Measurements from ENCODE around the gene COX11. TPM values are rescaled to one million over a fixed set of nuclear protein-coding genes. Genes with fewer than 3 reads are reported as not detected.
A peak's percentile ranks its signal among the peaks of the same experiment; 100 is the strongest.

The COX11 gene
- total and polyA plus RNA-seq, 7 experiments from 2014 or later, result 25.7 to 92.9 (median 74.9) TPM

- CTCF ChIA-PET, result interaction anchor here (0.6 to 2.2 kb wide), 20 partner anchors 10 to 584 kb away, joined by 3 to 10 read pairs (median 5); no protein-coding TSS in a partner anchor
- peak in 7 of 9 donors; percentile 12 to 56 (median 36) for DNase-seq
- intact Hi-C loops (cut with micrococcal nuclease), result loop anchor here (1.0 to 5.0 kb wide), 7 partner anchors 25 to 522 kb away; partner anchors contain the start of genes COX11 (in 1 of the 2), SMIM36 (in 1 of the 2) and STXBP4 (in 1 of the 2)
- Mint-ChIP-seq H3K36me3 (peaks cover 0 to 10% (median 0%) of the 10 kb centered on the region in 5 donors), H3K9me3 (no peaks in the 10 kb centered on the region), H3K27me3 (no peaks in the 10 kb centered on the region), H3K27ac (no peak overlapping the region), H3K4me1 (peaks cover 0 to 1% (median 0%) of the 10 kb centered on the region in 7 donors), H3K4me3 (no peak overlapping the region)
- no peaks in the 10 kb centered on the region for H3K27me3 ChIP-seq (ENCODE audit: control insufficient read depth in 2 of 2, insufficient read depth in 2 of 2, low read length in 2 of 2)
- ATAC-seq, result peak; percentile 77
- POLR2A ChIA-PET, result interaction anchor here (0.7 kb wide), 1 partner anchor 17 kb away, joined by 4 read pairs; no protein-coding TSS in a partner anchor
- no peaks in the 10 kb centered on the region for H3K9me3 ChIP-seq (ENCODE audit: control insufficient read depth in 2 of 3, low read length in 3 of 3)
- no peaks in the 10 kb centered on the region for H3K4me1 ChIP-seq (ENCODE audit: control insufficient read depth in 2 of 2, insufficient read depth in 2 of 2, low read length in 2 of 2)
- no peak overlapping the region for H3K27ac ChIP-seq (ENCODE audit: low read depth, low read length)
- no peaks in the 10 kb centered on the region for H3K36me3 ChIP-seq (ENCODE audit: control insufficient read depth in 2 of 3, insufficient read depth in 3 of 3, low read length in 3 of 3)
- no peak overlapping the region for H3K4me3 ChIP-seq (ENCODE audit: low read length)
Observed at GRCh38 chr17:54992797-54993639, 24.6 kb upstream of the COX11 start.

GRCh38 chr17:54991567-54991966, 23.1 kb upstream of the COX11 start:
- ChIA-PET CTCF (interaction anchor here (0.8 to 1.5 kb wide), 6 partner anchors 11 to 240 kb away, joined by 3 read pairs; partner anchors contain the start of gene STXBP4), POLR2A (no interaction called here)
- Mint-ChIP-seq H3K4me3 (no peak overlapping the region), H3K9me3 (no peaks in the 10 kb centered on the region), H3K36me3 (peaks cover 0 to 10% (median 0%) of the 10 kb centered on the region in 5 donors), H3K27me3 (no peaks in the 10 kb centered on the region), H3K27ac (no peak overlapping the region), H3K4me1 (peaks cover 0 to 2% (median 0%) of the 10 kb centered on the region in 7 donors)
- ATAC-seq, result no peak
- H3K9me3 ChIP-seq (ENCODE audit: control insufficient read depth in 2 of 3, low read length in 3 of 3), result no peaks in the 10 kb centered on the region
- H3K27me3 ChIP-seq (ENCODE audit: control insufficient read depth in 2 of 2, insufficient read depth in 2 of 2, low read length in 2 of 2), result no peaks in the 10 kb centered on the region
- no peak for DNase-seq
- no peaks in the 10 kb centered on the region for H3K4me1 ChIP-seq (ENCODE audit: control insufficient read depth in 2 of 2, insufficient read depth in 2 of 2, low read length in 2 of 2)
- no peak overlapping the region for H3K27ac ChIP-seq (ENCODE audit: low read depth, low read length)
- no peaks in the 10 kb centered on the region for H3K36me3 ChIP-seq (ENCODE audit: control insufficient read depth in 2 of 3, insufficient read depth in 3 of 3, low read length in 3 of 3)
- H3K4me3 ChIP-seq (ENCODE audit: low read length), result no peak overlapping the region
- intact Hi-C loops (cut with micrococcal nuclease), result loop anchor here in 1 of 2 donors (5.0 kb wide), 2 partner anchors 246 to 521 kb away; partner anchors contain the start of gene SMIM36

GRCh38 chr17:54990118-54990517, 21.7 kb upstream of the COX11 start:
- H3K9me3 ChIP-seq (ENCODE audit: control insufficient read depth in 2 of 3, low read length in 3 of 3), result no peaks in the 10 kb centered on the region
- no peaks in the 10 kb centered on the region for H3K27me3 ChIP-seq (ENCODE audit: control insufficient read depth in 2 of 2, insufficient read depth in 2 of 2, low read length in 2 of 2)
- H3K9me3 Mint-ChIP-seq, result no peaks in the 10 kb centered on the region
- peaks cover 0 to 7% (median 1%) of the 10 kb centered on the region in 5 donors for H3K36me3 Mint-ChIP-seq
- no peaks in the 10 kb centered on the region for H3K4me1 ChIP-seq (ENCODE audit: control insufficient read depth in 2 of 2, insufficient read depth in 2 of 2, low read length in 2 of 2)
- no peaks in the 10 kb centered on the region for H3K27me3 Mint-ChIP-seq
- H3K27ac Mint-ChIP-seq, result no peak overlapping the region
- ATAC-seq, result no peak
- no peak overlapping the region for H3K4me3 ChIP-seq (ENCODE audit: low read length)
- H3K4me1 Mint-ChIP-seq, result peaks cover 0 to 2% (median 0%) of the 10 kb centered on the region in 7 donors
- POLR2A ChIA-PET, result no interaction called here
- no peak overlapping the region for H3K4me3 Mint-ChIP-seq
- CTCF ChIA-PET, result no interaction called here
- DNase-seq, result no peak
- H3K27ac ChIP-seq (ENCODE audit: low read depth, low read length), result no peak overlapping the region
- intact Hi-C loops (cut with micrococcal nuclease), result loop anchor here in 1 of 2 donors (5.0 kb wide), 2 partner anchors 247 to 522 kb away; partner anchors contain the start of gene SMIM36
- H3K36me3 ChIP-seq (ENCODE audit: control insufficient read depth in 2 of 3, insufficient read depth in 3 of 3, low read length in 3 of 3), result no peaks in the 10 kb centered on the region

GRCh38 chr17:54985476-54985875, 17.0 kb upstream of the COX11 start:
- intact Hi-C loops (cut with micrococcal nuclease), result loop anchor here in 1 of 2 donors (5.0 kb wide), 1 partner anchor 437 kb away; the partner anchor contains the start of gene MMD
- H3K4me1 Mint-ChIP-seq, result peaks cover 0 to 4% (median 0%) of the 10 kb centered on the region in 7 donors
- H3K36me3 Mint-ChIP-seq, result peaks cover 0 to 13% (median 4%) of the 10 kb centered on the region in 5 donors
- ChIA-PET CTCF (no interaction called here), POLR2A (no interaction called here)
- Histone ChIP-seq H3K27ac (ENCODE audit: low read depth, low read length) (no peak overlapping the region), H3K4me1 (ENCODE audit: control insufficient read depth in 2 of 2, insufficient read depth in 2 of 2, low read length in 2 of 2) (no peaks in the 10 kb centered on the region), H3K4me3 (ENCODE audit: low read length) (no peak overlapping the region), H3K36me3 (ENCODE audit: control insufficient read depth in 2 of 3, insufficient read depth in 3 of 3, low read length in 3 of 3) (no peaks in the 10 kb centered on the region), H3K9me3 (ENCODE audit: control insufficient read depth in 2 of 3, low read length in 3 of 3) (no peaks in the 10 kb centered on the region), H3K27me3 (ENCODE audit: control insufficient read depth in 2 of 2, insufficient read depth in 2 of 2, low read length in 2 of 2) (no peaks in the 10 kb centered on the region)
- no peaks in the 10 kb centered on the region for H3K27me3 Mint-ChIP-seq
- DNase-seq (no peak), ATAC-seq (no peak)
- H3K4me3 Mint-ChIP-seq, result no peak overlapping the region
- H3K9me3 Mint-ChIP-seq, result peaks cover 0 to 4% (median 0%) of the 10 kb centered on the region in 11 donors
- no peak overlapping the region for H3K27ac Mint-ChIP-seq

GRCh38 chr17:54983260-54983659, 14.8 kb upstream of the COX11 start:
- Histone ChIP-seq H3K36me3 (ENCODE audit: control insufficient read depth in 2 of 3, insufficient read depth in 3 of 3, low read length in 3 of 3) (no peaks in the 10 kb centered on the region), H3K9me3 (ENCODE audit: control insufficient read depth in 2 of 3, low read length in 3 of 3) (no peaks in the 10 kb centered on the region), H3K4me3 (ENCODE audit: low read length) (no peak overlapping the region), H3K27me3 (ENCODE audit: control insufficient read depth in 2 of 2, insufficient read depth in 2 of 2, low read length in 2 of 2) (no peaks in the 10 kb centered on the region), H3K27ac (ENCODE audit: low read depth, low read length) (no peak overlapping the region), H3K4me1 (ENCODE audit: control insufficient read depth in 2 of 2, insufficient read depth in 2 of 2, low read length in 2 of 2) (no peaks in the 10 kb centered on the region)
- ChIA-PET POLR2A (no interaction called here), CTCF (no interaction called here)
- intact Hi-C loops (cut with micrococcal nuclease), result no loop called here
- H3K27ac Mint-ChIP-seq, result no peak overlapping the region
- DNase-seq (no peak), ATAC-seq (no peak)
- H3K4me1 Mint-ChIP-seq, result peaks cover 0 to 6% (median 0%) of the 10 kb centered on the region in 7 donors
- H3K4me3 Mint-ChIP-seq, result no peak overlapping the region
- H3K36me3 Mint-ChIP-seq, result peaks cover 3 to 13% (median 9%) of the 10 kb centered on the region in 5 donors
- peaks cover 0 to 14% (median 0%) of the 10 kb centered on the region in 11 donors for H3K9me3 Mint-ChIP-seq
- H3K27me3 Mint-ChIP-seq, result no peaks in the 10 kb centered on the region

GRCh38 chr17:54982399-54982798, 13.9 kb upstream of the COX11 start:
- no peak overlapping the region for H3K27ac Mint-ChIP-seq
- H3K4me3 ChIP-seq (ENCODE audit: low read length), result no peak overlapping the region
- H3K27me3 Mint-ChIP-seq, result no peaks in the 10 kb centered on the region
- no peak for ATAC-seq
- no peak overlapping the region for H3K4me3 Mint-ChIP-seq
- no peaks in the 10 kb centered on the region for H3K9me3 ChIP-seq (ENCODE audit: control insufficient read depth in 2 of 3, low read length in 3 of 3)
- H3K27ac ChIP-seq (ENCODE audit: low read depth, low read length), result no peak overlapping the region
- intact Hi-C loops (cut with micrococcal nuclease), result no loop called here
- CTCF ChIA-PET, result no interaction called here
- peaks cover 0 to 14% (median 0%) of the 10 kb centered on the region in 11 donors for H3K9me3 Mint-ChIP-seq
- POLR2A ChIA-PET, result no interaction called here
- H3K27me3 ChIP-seq (ENCODE audit: control insufficient read depth in 2 of 2, insufficient read depth in 2 of 2, low read length in 2 of 2), result no peaks in the 10 kb centered on the region
- peaks cover 3 to 13% (median 9%) of the 10 kb centered on the region in 5 donors for H3K36me3 Mint-ChIP-seq
- H3K4me1 Mint-ChIP-seq, result peaks cover 0 to 6% (median 0%) of the 10 kb centered on the region in 7 donors
- H3K36me3 ChIP-seq (ENCODE audit: control insufficient read depth in 2 of 3, insufficient read depth in 3 of 3, low read length in 3 of 3), result no peaks in the 10 kb centered on the region
- DNase-seq, result no peak
- no peaks in the 10 kb centered on the region for H3K4me1 ChIP-seq (ENCODE audit: control insufficient read depth in 2 of 2, insufficient read depth in 2 of 2, low read length in 2 of 2)
